HepG2 (cell line): ENCODE results near the gene PLA2G4D. TPM values are rescaled to one million over a fixed set of nuclear protein-coding genes. Genes with fewer than 3 reads are reported as not detected.
A peak's percentile ranks its signal among the peaks of the same experiment; 100 is the strongest.

ENCODE experiments used
- ASH2L ChIP-seq: fragments of 300-600, 200-600 bp; sonication (generic); IDR thresholded peaks from 2 replicates; pipeline ENCODE4 v1.7.0; 2017; ENCODE audit warnings: low read depth, mild to moderate bottlenecking, moderate library complexity, mixed read lengths, low read length; ENCODE audit not compliant: insufficient read length
- BCL6 ChIP-seq: IDR thresholded peaks from 2 replicates; pipeline ENCODE4 v1.6.1; 2016; ENCODE audit warnings: missing genetic modification reagents, missing compliant biosample characterization
- BORCS8-MEF2B ChIP-seq: sonication (generic); formaldehyde crosslinking; IDR thresholded peaks from 2 replicates; pipeline ENCODE4 v1.8.0; 2022; ENCODE audit warnings: mild to moderate bottlenecking, missing genetic modification reagents
- CC2D1A ChIP-seq: sonication (generic); formaldehyde crosslinking; IDR thresholded peaks from 2 replicates; pipeline ENCODE4 v1.8.1; 2023; ENCODE audit warnings: mild to moderate bottlenecking, missing genetic modification reagents
- FIP1L1 ChIP-seq: fragments of 200-400 bp; formaldehyde crosslinking; IDR thresholded peaks from 2 replicates; pipeline ENCODE4 v1.6.1; 2018; ENCODE audit warnings: low read depth, mild to moderate bottlenecking, low read length, moderate library complexity, borderline replicate concordance; ENCODE audit not compliant: insufficient read depth
- HNF4G ChIP-seq, 2 experiments: sonication (generic) in 1 of 2; formaldehyde crosslinking in 1 of 2; IDR thresholded peaks; 2 replicates each; pipeline versions ENCODE4 v1.4.0 to v1.6.1; 2011 to 2020; ENCODE audit warnings: borderline replicate concordance in 2 of 2, low read depth in 2 of 2, mild to moderate bottlenecking in 2 of 2, low read length in 1 of 2, missing genetic modification reagents in 1 of 2, moderate library complexity in 1 of 2
- MXI1 ChIP-seq: IDR thresholded peaks from 3 replicates; pipeline ENCODE4 v1.6.1; 2012; ENCODE audit warnings: low read depth, low read length, inconsistent platforms, borderline replicate concordance
- SP5 ChIP-seq: IDR thresholded peaks from 2 replicates; pipeline ENCODE4 v1.6.1; 2016; ENCODE audit warnings: low read depth, borderline replicate concordance
- TBL1XR1 ChIP-seq: fragments of 150-350 bp; IDR thresholded peaks from 2 replicates; pipeline ENCODE4 v1.6.1; 2014; ENCODE audit warnings: borderline replicate concordance, low read length; ENCODE audit not compliant: partially characterized antibody
- ZFAT ChIP-seq: sonication (generic); formaldehyde crosslinking; conservative IDR thresholded peaks from 2 replicates; pipeline ENCODE4 v1.8.1; 2023; ENCODE audit warnings: missing genetic modification reagents, inconsistent platforms
- ZKSCAN1 ChIP-seq: fragments of 150-350 bp; IDR thresholded peaks from 2 replicates; pipeline ENCODE4 v1.6.1; 2014; ENCODE audit warnings: low read length
- ZNF607 ChIP-seq: sonication (generic); formaldehyde crosslinking; IDR thresholded peaks from 2 replicates; pipeline ENCODE4 v1.5.1; 2020; ENCODE audit warnings: missing genetic modification reagents, mild to moderate bottlenecking, borderline replicate concordance
- polyA plus RNA-seq, 8 experiments: library from polyadenylated mRNA; depleted of rRNA in 3 of 8; stranded (reverse) in 7 of 8; unstranded in 1 of 8; fragments of >200 nt; fragmentation: Illumina TruSeq in 4 of 8; extraction: Trizol in 4 of 8; gene quantifications; 2 replicates each; pipeline versions ENCODE4 v1.2.1 to v1.2.3, GENCODE V29; 2011 to 2016; ENCODE audit warnings: low read depth in 4 of 8, missing spikeins in 1 of 8, mixed read lengths in 1 of 8; ENCODE audit not compliant: insufficient read depth in 1 of 8
- total RNA-seq, 5 experiments: library from RNA; depleted of rRNA; stranded (reverse); fragments of >200 nt; fragmentation: Illumina TruSeq; extraction: Trizol; gene quantifications; 2 replicates each; pipeline ENCODE4 v1.2.3, GENCODE V29; 2016; ENCODE audit warnings: low read depth in 1 of 5
- TF ChIP-seq, protein P1 (sequence below): IDR thresholded peaks from 2 replicates; pipeline ENCODE4 v1.6.1; 2016; ENCODE audit warnings: mild to moderate bottlenecking, missing biosample characterization, missing genetic modification reagents
- TF ChIP-seq, protein P2 (sequence below): sonication (generic); formaldehyde crosslinking; IDR thresholded peaks from 2 replicates; pipeline ENCODE4 v1.4.0; 2020; ENCODE audit warnings: mild to moderate bottlenecking, missing genetic modification reagents
- TF ChIP-seq, protein P3 (sequence below): sonication (generic); formaldehyde crosslinking; IDR thresholded peaks from 2 replicates; pipeline ENCODE4 v1.4.0; 2020; ENCODE audit warnings: missing genetic modification reagents, borderline replicate concordance
- TF ChIP-seq, protein P4 (sequence below): IDR thresholded peaks from 2 replicates; pipeline ENCODE4 v1.6.1; 2016

PLA2G4D gene
- total and polyA plus RNA-seq, 2 of the 13 experiments (the other 11 are each of a cell fraction or from before 2014, with no cell fraction given): 0.04 to 0.21 TPM

DNA sequence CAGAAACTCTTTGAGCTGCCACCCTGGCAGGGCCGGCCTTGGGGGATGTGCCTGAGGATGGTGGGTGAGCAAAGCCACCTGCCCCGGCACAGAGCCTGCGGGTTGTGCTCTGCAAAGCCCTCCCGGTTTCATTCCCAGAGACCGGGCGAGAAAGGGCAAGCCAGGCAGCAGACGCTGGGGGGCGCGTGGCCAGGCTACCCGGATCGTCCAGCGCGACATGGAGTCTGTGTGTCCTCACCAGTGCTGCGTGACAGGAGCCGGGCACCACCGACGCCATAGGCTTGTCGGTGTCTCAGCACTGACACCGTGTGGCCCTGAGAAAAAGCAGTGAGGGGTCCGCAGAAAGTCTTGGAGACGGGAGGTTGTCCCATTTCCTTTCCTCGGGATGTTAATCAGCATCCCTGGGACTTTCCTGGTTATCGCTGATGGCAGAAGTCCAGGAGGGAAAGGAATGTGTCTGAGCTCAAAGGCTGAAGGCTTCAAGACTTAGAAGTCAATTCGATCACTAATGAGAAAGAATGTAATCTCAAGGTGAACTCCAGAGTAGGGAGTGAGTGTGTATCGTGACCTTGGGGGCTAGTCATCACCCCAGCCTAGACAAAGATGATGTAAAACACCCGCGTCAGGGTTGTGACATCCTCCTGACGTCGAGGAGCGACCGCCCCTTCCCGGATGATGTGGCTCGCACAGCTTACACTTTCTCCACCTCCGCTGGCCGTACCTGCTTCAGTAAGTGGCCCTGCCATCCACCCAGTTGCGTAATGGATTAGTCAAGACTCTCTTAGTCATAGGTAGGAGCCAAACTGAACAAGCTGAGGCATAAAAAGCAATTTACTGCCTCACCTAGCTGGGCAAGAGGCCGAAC is 37.2 kb downstream of the PLA2G4D start (continued):
- TF ChIP-seq, protein P1, sequence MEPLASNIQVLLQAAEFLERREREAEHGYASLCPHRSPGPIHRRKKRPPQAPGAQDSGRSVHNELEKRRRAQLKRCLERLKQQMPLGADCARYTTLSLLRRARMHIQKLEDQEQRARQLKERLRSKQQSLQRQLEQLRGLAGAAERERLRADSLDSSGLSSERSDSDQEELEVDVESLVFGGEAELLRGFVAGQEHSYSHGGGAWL: no peak
- no peak for TF ChIP-seq TBL1XR1
- no peak for TF ChIP-seq SP5 (CRISPR knock-in tag)
- no peak for TF ChIP-seq CC2D1A (CRISPR knock-in tag)
- TF ChIP-seq, protein P2, sequence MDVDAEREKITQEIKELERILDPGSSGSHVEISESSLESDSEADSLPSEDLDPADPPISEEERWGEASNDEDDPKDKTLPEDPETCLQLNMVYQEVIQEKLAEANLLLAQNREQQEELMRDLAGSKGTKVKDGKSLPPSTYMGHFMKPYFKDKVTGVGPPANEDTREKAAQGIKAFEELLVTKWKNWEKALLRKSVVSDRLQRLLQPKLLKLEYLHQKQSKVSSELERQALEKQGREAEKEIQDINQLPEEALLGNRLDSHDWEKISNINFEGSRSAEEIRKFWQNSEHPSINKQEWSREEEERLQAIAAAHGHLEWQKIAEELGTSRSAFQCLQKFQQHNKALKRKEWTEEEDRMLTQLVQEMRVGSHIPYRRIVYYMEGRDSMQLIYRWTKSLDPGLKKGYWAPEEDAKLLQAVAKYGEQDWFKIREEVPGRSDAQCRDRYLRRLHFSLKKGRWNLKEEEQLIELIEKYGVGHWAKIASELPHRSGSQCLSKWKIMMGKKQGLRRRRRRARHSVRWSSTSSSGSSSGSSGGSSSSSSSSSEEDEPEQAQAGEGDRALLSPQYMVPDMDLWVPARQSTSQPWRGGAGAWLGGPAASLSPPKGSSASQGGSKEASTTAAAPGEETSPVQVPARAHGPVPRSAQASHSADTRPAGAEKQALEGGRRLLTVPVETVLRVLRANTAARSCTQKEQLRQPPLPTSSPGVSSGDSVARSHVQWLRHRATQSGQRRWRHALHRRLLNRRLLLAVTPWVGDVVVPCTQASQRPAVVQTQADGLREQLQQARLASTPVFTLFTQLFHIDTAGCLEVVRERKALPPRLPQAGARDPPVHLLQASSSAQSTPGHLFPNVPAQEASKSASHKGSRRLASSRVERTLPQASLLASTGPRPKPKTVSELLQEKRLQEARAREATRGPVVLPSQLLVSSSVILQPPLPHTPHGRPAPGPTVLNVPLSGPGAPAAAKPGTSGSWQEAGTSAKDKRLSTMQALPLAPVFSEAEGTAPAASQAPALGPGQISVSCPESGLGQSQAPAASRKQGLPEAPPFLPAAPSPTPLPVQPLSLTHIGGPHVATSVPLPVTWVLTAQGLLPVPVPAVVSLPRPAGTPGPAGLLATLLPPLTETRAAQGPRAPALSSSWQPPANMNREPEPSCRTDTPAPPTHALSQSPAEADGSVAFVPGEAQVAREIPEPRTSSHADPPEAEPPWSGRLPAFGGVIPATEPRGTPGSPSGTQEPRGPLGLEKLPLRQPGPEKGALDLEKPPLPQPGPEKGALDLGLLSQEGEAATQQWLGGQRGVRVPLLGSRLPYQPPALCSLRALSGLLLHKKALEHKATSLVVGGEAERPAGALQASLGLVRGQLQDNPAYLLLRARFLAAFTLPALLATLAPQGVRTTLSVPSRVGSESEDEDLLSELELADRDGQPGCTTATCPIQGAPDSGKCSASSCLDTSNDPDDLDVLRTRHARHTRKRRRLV (CRISPR knock-in tag): no peak
- TF ChIP-seq BCL6 (CRISPR knock-in tag): peak; percentile 40; the same call in 1 of the 2 replicates
- TF ChIP-seq, protein P3, sequence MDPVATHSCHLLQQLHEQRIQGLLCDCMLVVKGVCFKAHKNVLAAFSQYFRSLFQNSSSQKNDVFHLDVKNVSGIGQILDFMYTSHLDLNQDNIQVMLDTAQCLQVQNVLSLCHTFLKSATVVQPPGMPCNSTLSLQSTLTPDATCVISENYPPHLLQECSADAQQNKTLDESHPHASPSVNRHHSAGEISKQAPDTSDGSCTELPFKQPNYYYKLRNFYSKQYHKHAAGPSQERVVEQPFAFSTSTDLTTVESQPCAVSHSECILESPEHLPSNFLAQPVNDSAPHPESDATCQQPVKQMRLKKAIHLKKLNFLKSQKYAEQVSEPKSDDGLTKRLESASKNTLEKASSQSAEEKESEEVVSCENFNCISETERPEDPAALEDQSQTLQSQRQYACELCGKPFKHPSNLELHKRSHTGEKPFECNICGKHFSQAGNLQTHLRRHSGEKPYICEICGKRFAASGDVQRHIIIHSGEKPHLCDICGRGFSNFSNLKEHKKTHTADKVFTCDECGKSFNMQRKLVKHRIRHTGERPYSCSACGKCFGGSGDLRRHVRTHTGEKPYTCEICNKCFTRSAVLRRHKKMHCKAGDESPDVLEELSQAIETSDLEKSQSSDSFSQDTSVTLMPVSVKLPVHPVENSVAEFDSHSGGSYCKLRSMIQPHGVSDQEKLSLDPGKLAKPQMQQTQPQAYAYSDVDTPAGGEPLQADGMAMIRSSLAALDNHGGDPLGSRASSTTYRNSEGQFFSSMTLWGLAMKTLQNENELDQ (CRISPR knock-in tag): no peak
- TF ChIP-seq ZFAT: no peak
- no peak for TF ChIP-seq HNF4G (IDR thresholded peaks at IDR 0.05; ENCODE audit: borderline replicate concordance, low read depth, low read length)
- 0 out of 2 replicates have a peak, but pooled peaks have one; percentile 30 for TF ChIP-seq HNF4G (CRISPR knock-in tag; IDR thresholded peaks at IDR 0.05; ENCODE audit: borderline replicate concordance, low read depth)
- TF ChIP-seq ZKSCAN1: no peak
- TF ChIP-seq FIP1L1: no peak
- TF ChIP-seq, protein P4, sequence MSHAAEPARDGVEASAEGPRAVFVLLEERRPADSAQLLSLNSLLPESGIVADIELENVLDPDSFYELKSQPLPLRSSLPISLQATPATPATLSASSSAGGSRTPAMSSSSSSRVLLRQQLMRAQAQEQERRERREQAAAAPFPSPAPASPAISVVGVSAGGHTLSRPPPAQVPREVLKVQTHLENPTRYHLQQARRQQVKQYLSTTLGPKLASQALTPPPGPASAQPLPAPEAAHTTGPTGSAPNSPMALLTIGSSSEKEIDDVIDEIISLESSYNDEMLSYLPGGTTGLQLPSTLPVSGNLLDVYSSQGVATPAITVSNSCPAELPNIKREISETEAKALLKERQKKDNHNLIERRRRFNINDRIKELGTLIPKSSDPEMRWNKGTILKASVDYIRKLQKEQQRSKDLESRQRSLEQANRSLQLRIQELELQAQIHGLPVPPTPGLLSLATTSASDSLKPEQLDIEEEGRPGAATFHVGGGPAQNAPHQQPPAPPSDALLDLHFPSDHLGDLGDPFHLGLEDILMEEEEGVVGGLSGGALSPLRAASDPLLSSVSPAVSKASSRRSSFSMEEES (CRISPR knock-in tag): 0 out of 2 replicates have a peak, but pooled peaks have one; percentile 31
- peak; percentile 49; the same call in 1 of the 3 replicates for TF ChIP-seq MXI1
- TF ChIP-seq BORCS8-MEF2B (CRISPR knock-in tag): peak; percentile 81
- peak; percentile 51 for TF ChIP-seq ASH2L
- no peak for TF ChIP-seq ZNF607 (CRISPR knock-in tag)
